Nephron (organoid): ENCODE results near the gene FAM110A.
A peak's percentile ranks its signal among the peaks of the same experiment; 100 is the strongest.
"Not testable (repeated sequence)": the region's sequence is repeated elsewhere in the genome, so short reads cannot be mapped to it uniquely, and the experiment has no call there.

ENCODE experiments used
- H3K27ac Mint-ChIP-seq, 3 experiments: 2 replicates each; pipeline ENCODE4 v1.8.0; 2020; ENCODE audit warnings: mixed read lengths in 3 of 3, mild to moderate bottlenecking in 2 of 3, moderate library complexity in 1 of 3
- H3K27me3 Mint-ChIP-seq: 2 replicates; pipeline ENCODE4 v1.8.0; 2021; ENCODE audit warnings: low read depth, mild to moderate bottlenecking, moderate library complexity, mixed read lengths
- H3K36me3 Mint-ChIP-seq: 2 replicates; pipeline ENCODE4 v1.8.0; 2020; ENCODE audit warnings: low read depth, mixed read lengths
- H3K4me1 Mint-ChIP-seq: 2 replicates; pipeline ENCODE4 v1.8.0; 2020; ENCODE audit warnings: mixed read lengths
- H3K4me3 Mint-ChIP-seq, 3 experiments: 2 replicates each; pipeline ENCODE4 v1.8.0; 2020; ENCODE audit warnings: mild to moderate bottlenecking in 3 of 3, mixed read lengths in 3 of 3, moderate library complexity in 2 of 3
- H3K9me3 Mint-ChIP-seq: 2 replicates; pipeline ENCODE4 v1.8.0; 2020; ENCODE audit warnings: mixed read lengths
- CTCF ChIP-seq, 3 experiments: fragments of 200-600 bp; sonication (generic); IDR thresholded peaks; one replicate each; pipeline ENCODE4 v1.5.0; 2021; ENCODE audit warnings: antibody characterized with exemption in 3 of 3; ENCODE audit not compliant: unreplicated experiment in 3 of 3

Gene FAM110A

GRCh38 chr20:833450-834150, at the start of gene FAM110A:
TSS of gene FAM110A (plus strand) at chr20:833715. CDS start at chr20:844805, 11,090 bp downstream.
- no peak for TF ChIP-seq CTCF (IDR thresholded peaks at IDR 0.05; ENCODE audit: unreplicated experiment in 3 of 3)
- H3K4me1 Mint-ChIP-seq: peaks cover 39% of the 10 kb centered on the region
- H3K4me3 Mint-ChIP-seq: peak within 1 kb of the TSS; percentile 78 to 88 (median 84)
- peak within 1 kb of the TSS; percentile 81 to 94 (median 86) for H3K27ac Mint-ChIP-seq
- peaks cover 10% of the 10 kb centered on the region for H3K27me3 Mint-ChIP-seq
- no peaks in the 10 kb centered on the region for H3K36me3 Mint-ChIP-seq
- H3K9me3 Mint-ChIP-seq: peaks cover 4% of the 10 kb centered on the region

GRCh38 chr20:787825-788224, 45.7 kb upstream of the FAM110A start:
- H3K27ac Mint-ChIP-seq: peak overlapping the region in 1 of 3 experiments; percentile 35
- no peaks in the 10 kb centered on the region for H3K4me1 Mint-ChIP-seq
- no peak for TF ChIP-seq CTCF (IDR thresholded peaks at IDR 0.05; ENCODE audit: unreplicated experiment in 3 of 3)
- peaks cover 16% of the 10 kb centered on the region for H3K9me3 Mint-ChIP-seq
- no peaks in the 10 kb centered on the region for H3K36me3 Mint-ChIP-seq
- H3K4me3 Mint-ChIP-seq: no peak overlapping the region
- peaks cover 9% of the 10 kb centered on the region for H3K27me3 Mint-ChIP-seq

- peaks cover 22% of the 10 kb centered on the region for H3K27me3 Mint-ChIP-seq
- H3K4me3 Mint-ChIP-seq: no peak overlapping the region
- no peaks in the 10 kb centered on the region for H3K4me1 Mint-ChIP-seq
- no peak for TF ChIP-seq CTCF (IDR thresholded peaks at IDR 0.05; ENCODE audit: unreplicated experiment in 3 of 3)
- H3K36me3 Mint-ChIP-seq: no peaks in the 10 kb centered on the region
- peaks cover 14% of the 10 kb centered on the region for H3K9me3 Mint-ChIP-seq
- H3K27ac Mint-ChIP-seq: no peak overlapping the region
Measured at GRCh38 chr20:791056-791455, 42.5 kb upstream of the FAM110A start.

GRCh38 chr20:792248-792647, 41.3 kb upstream of the FAM110A start:
- no peaks in the 10 kb centered on the region for H3K36me3 Mint-ChIP-seq
- H3K9me3 Mint-ChIP-seq: peaks cover 14% of the 10 kb centered on the region
- no peaks in the 10 kb centered on the region for H3K4me1 Mint-ChIP-seq
- TF ChIP-seq CTCF (IDR thresholded peaks at IDR 0.05; ENCODE audit: unreplicated experiment in 3 of 3): no peak
- H3K27ac Mint-ChIP-seq: no peak overlapping the region
- H3K4me3 Mint-ChIP-seq: no peak overlapping the region
- H3K27me3 Mint-ChIP-seq: peaks cover 22% of the 10 kb centered on the region

- H3K4me1 Mint-ChIP-seq: no peaks in the 10 kb centered on the region
- H3K9me3 Mint-ChIP-seq: peaks cover 12% of the 10 kb centered on the region
- no peaks in the 10 kb centered on the region for H3K36me3 Mint-ChIP-seq
Measured at GRCh38 chr20:796921-797320, 36.6 kb upstream of the FAM110A start.

GRCh38 chr20:798746-799145, 34.8 kb upstream of the FAM110A start:
- not testable (repeated sequence) for H3K27ac Mint-ChIP-seq, H3K4me1 Mint-ChIP-seq
- H3K27me3 Mint-ChIP-seq: peaks cover 15% of the 10 kb centered on the region

More at GRCh38 chr20:796921-797320, 36.6 kb upstream of the FAM110A start:
- TF ChIP-seq CTCF (IDR thresholded peaks at IDR 0.05; ENCODE audit: unreplicated experiment in 3 of 3): no peak
- H3K27me3 Mint-ChIP-seq: peaks cover 20% of the 10 kb centered on the region
- H3K4me3 Mint-ChIP-seq: no peak overlapping the region
- H3K27ac Mint-ChIP-seq: no peak overlapping the region

GRCh38 chr20:800026-800425, 33.5 kb upstream of the FAM110A start:
- not testable (repeated sequence) for H3K4me3 Mint-ChIP-seq
- H3K9me3 Mint-ChIP-seq: peaks cover 12% of the 10 kb centered on the region

More at GRCh38 chr20:798746-799145, 34.8 kb upstream of the FAM110A start:
- not testable (repeated sequence) for H3K36me3 Mint-ChIP-seq, H3K9me3 Mint-ChIP-seq, H3K4me3 Mint-ChIP-seq

More at GRCh38 chr20:800026-800425, 33.5 kb upstream of the FAM110A start:
- not testable (repeated sequence) for H3K36me3 Mint-ChIP-seq, H3K27ac Mint-ChIP-seq, H3K27me3 Mint-ChIP-seq, H3K4me1 Mint-ChIP-seq
